Stimulated activated naive CD8-positive, alpha-beta T cell treated with anti-CD3 and anti-CD28 coated beads, Interleukin-15, Interleukin-2, amounts not matched to agents 100 ng/mL and 50 ng/mL, for 24 hours (primary cell): ENCODE measurements around the gene TAF11L13.
"Not testable (repeated sequence)": the region's sequence is repeated elsewhere in the genome, so short reads cannot be mapped to it uniquely, and the experiment has no call there.

ENCODE experiments used
- H3K27ac Mint-ChIP-seq: one replicate; pipeline ENCODE4 v1.8.0; 2021; ENCODE audit warnings: mild to moderate bottlenecking, mixed read lengths
- H3K27me3 Mint-ChIP-seq: one replicate; pipeline ENCODE4 v1.8.0; 2021; ENCODE audit warnings: mixed read lengths
- H3K36me3 Mint-ChIP-seq: one replicate; pipeline ENCODE4 v1.8.0; 2021; ENCODE audit warnings: low read depth, mixed read lengths
- H3K4me1 Mint-ChIP-seq: one replicate; pipeline ENCODE4 v1.8.0; 2021; ENCODE audit warnings: low read depth, mixed read lengths
- H3K4me3 Mint-ChIP-seq: one replicate; pipeline ENCODE4 v1.8.0; 2021; ENCODE audit warnings: mild to moderate bottlenecking, mixed read lengths
- H3K9me3 Mint-ChIP-seq: one replicate; pipeline ENCODE4 v1.8.0; 2021; ENCODE audit warnings: mixed read lengths

TAF11L13 gene

DNA sequence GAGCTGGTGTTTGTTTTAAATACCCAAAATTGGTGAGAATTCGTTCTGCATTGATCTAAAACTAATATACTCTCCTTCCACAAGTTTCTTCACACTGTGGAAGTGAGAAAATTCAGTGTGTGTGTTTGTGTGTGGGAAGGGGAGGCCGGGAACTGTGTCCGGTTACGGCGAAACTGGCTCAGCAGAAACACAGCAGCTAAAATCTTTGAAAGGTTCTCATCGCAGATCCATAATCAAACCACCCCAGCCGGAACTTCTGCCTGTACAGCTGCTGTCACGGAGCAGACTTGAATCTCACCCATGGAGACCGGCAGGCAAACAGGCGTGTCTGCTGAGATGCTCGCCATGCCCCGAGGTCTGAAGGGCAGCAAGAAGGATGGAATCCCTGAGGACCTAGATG, at the start of gene TAF11L13:
TAF11L13 (plus strand) TSS at position 301 of the 400 bp plus-strand sequence.
- H3K27me3 Mint-ChIP-seq, H3K4me3 Mint-ChIP-seq, H3K27ac Mint-ChIP-seq, H3K9me3 Mint-ChIP-seq, H3K36me3 Mint-ChIP-seq, H3K4me1 Mint-ChIP-seq: not testable (repeated sequence)

DNA sequence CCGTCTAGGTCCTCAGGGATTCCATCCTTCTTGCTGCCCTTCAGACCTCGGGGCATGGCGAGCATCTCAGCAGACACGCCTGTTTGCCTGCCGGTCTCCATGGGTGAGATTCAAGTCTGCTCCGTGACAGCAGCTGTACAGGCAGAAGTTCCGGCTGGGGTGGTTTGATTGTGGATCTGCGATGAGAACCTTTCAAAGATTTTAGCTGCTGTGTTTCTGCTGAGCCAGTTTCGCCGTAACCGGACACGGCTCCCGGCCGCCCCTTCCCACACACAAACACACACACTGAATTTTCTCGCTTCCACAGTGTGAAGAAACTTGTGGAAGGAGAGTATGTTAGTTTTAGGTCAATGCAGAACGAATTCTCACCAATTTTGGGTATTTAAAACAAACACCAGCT, 46.2 kb upstream of the TAF11L13 start, which contains the start of gene TAF11L7:
TAF11L7 (minus strand) TSS at position 101 of the 400 bp plus-strand sequence.
- not testable (repeated sequence) for H3K9me3 Mint-ChIP-seq, H3K4me3 Mint-ChIP-seq, H3K4me1 Mint-ChIP-seq, H3K27ac Mint-ChIP-seq, H3K36me3 Mint-ChIP-seq, H3K27me3 Mint-ChIP-seq

- not testable (repeated sequence) for H3K9me3 Mint-ChIP-seq, H3K27ac Mint-ChIP-seq, H3K4me3 Mint-ChIP-seq, H3K4me1 Mint-ChIP-seq, H3K27me3 Mint-ChIP-seq, H3K36me3 Mint-ChIP-seq
Observed at GRCh38 chr5:17590860-17591259, 41.0 kb upstream of the TAF11L13 start, which contains the start of gene TAF11L8. TAF11L8 (minus strand) TSS chr5:17590960.

- not testable (repeated sequence) for H3K36me3 Mint-ChIP-seq, H3K9me3 Mint-ChIP-seq, H3K4me3 Mint-ChIP-seq, H3K27ac Mint-ChIP-seq, H3K4me1 Mint-ChIP-seq, H3K27me3 Mint-ChIP-seq
Observed at GRCh38 chr5:17594255-17594654, 37.6 kb upstream of the TAF11L13 start, which contains the start of gene TAF11L9. TAF11L9 (minus strand) TSS chr5:17594394.

GRCh38 chr5:17597728-17598127, 34.2 kb upstream of the TAF11L13 start, which contains the start of gene TAF11L10:
TAF11L10 (minus strand) TSS chr5:17597828.
- H3K27me3 Mint-ChIP-seq, H3K36me3 Mint-ChIP-seq, H3K27ac Mint-ChIP-seq, H3K4me1 Mint-ChIP-seq, H3K9me3 Mint-ChIP-seq, H3K4me3 Mint-ChIP-seq: not testable (repeated sequence)

- H3K36me3 Mint-ChIP-seq = not testable (repeated sequence)
Observed at GRCh38 chr5:17603880-17604279, 28.0 kb upstream of the TAF11L13 start, which contains the start of gene TAF11L11. TAF11L11 (plus strand) TSS chr5:17604183.

GRCh38 chr5:17604951-17605350, 26.9 kb upstream of the TAF11L13 start:
- H3K4me3 Mint-ChIP-seq = no peak overlapping the region
- peaks cover 7% of the 10 kb centered on the region for H3K9me3 Mint-ChIP-seq
- no peak overlapping the region for H3K27ac Mint-ChIP-seq
- no peaks in the 10 kb centered on the region for H3K4me1 Mint-ChIP-seq
- no peaks in the 10 kb centered on the region for H3K27me3 Mint-ChIP-seq
- H3K36me3 Mint-ChIP-seq = no peaks in the 10 kb centered on the region

More at GRCh38 chr5:17603880-17604279, 28.0 kb upstream of the TAF11L13 start, which contains the start of gene TAF11L11:
- H3K27ac Mint-ChIP-seq, H3K27me3 Mint-ChIP-seq, H3K4me1 Mint-ChIP-seq, H3K4me3 Mint-ChIP-seq, H3K9me3 Mint-ChIP-seq: not testable (repeated sequence)

DNA sequence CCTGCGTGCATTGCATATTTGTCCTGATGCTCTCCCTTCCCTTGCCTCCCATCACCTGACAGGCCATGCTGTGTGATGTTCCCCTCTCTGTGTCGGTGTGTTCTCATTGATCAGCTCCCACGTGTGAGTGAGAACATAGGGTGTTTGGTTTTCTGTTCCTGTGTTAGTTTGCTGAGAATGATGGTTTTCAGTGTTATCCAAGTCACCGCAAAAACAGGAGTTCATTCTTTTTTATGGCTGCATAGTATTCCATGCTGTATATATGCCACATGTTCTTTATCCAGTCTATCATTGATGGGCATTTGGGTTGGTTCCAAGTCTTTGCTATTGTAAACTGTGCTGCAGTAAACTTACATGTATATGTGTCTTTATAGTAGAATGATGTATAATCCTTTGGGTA, 24.4 kb upstream of the TAF11L13 start:
- not testable (repeated sequence) for H3K4me3 Mint-ChIP-seq, H3K27me3 Mint-ChIP-seq, H3K36me3 Mint-ChIP-seq, H3K4me1 Mint-ChIP-seq, H3K27ac Mint-ChIP-seq, H3K9me3 Mint-ChIP-seq

GRCh38 chr5:17610092-17610491, 21.8 kb upstream of the TAF11L13 start, which contains the start of gene TAF11L12:
TAF11L12 (plus strand) TSS chr5:17610392.
- not testable (repeated sequence) for H3K27ac Mint-ChIP-seq, H3K4me1 Mint-ChIP-seq, H3K9me3 Mint-ChIP-seq, H3K27me3 Mint-ChIP-seq, H3K4me3 Mint-ChIP-seq, H3K36me3 Mint-ChIP-seq

GRCh38 chr5:17614872-17615605, 16.8 kb upstream of the TAF11L13 start:
- Mint-ChIP-seq H3K4me3 (no peak overlapping the region), H3K9me3 (peaks cover 18% of the 10 kb centered on the region), H3K27me3 (no peaks in the 10 kb centered on the region), H3K36me3 (no peaks in the 10 kb centered on the region), H3K4me1 (no peaks in the 10 kb centered on the region), H3K27ac (no peak overlapping the region)

GRCh38 chr5:17619354-17619753, 12.5 kb upstream of the TAF11L13 start:
- H3K4me3 Mint-ChIP-seq = no peak overlapping the region
- H3K4me1 Mint-ChIP-seq = no peaks in the 10 kb centered on the region
- peaks cover 20% of the 10 kb centered on the region for H3K9me3 Mint-ChIP-seq
- no peaks in the 10 kb centered on the region for H3K27me3 Mint-ChIP-seq
- H3K27ac Mint-ChIP-seq = no peak overlapping the region
- H3K36me3 Mint-ChIP-seq = no peaks in the 10 kb centered on the region

- Mint-ChIP-seq H3K27ac (no peak overlapping the region), H3K4me1 (no peaks in the 10 kb centered on the region), H3K4me3 (no peak overlapping the region), H3K36me3 (no peaks in the 10 kb centered on the region), H3K9me3 (peaks cover 18% of the 10 kb centered on the region), H3K27me3 (no peaks in the 10 kb centered on the region)
Observed at GRCh38 chr5:17620627-17621026, 11.3 kb upstream of the TAF11L13 start.

DNA sequence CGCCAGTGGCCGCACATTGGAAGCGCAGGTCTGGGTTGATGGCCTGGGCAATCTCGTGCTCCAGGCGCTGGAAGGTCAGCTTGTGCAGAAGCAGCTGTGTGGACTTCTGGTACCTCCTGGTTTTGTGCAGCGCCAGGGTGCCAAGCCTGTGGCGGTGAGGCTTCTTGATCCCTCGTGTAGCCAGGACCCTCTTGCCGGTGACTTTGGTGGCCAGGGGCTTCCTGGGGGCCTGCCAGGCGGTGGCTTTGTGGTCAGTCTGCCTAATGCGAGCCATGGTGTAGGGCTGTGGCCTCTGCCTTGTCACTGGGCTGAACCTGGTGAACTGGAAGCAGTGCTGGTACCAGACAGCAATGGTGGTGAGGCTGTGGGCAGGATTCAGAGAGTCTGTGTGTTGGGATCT, 6.2 kb upstream of the TAF11L13 start:
- no peaks in the 10 kb centered on the region for H3K4me1 Mint-ChIP-seq
- H3K27me3 Mint-ChIP-seq = no peaks in the 10 kb centered on the region

GRCh38 chr5:17634160-17634559, 2.3 kb downstream of the TAF11L13 start, which contains the start of gene TAF11L14:
TAF11L14 (plus strand) TSS chr5:17634460.
- Mint-ChIP-seq H3K4me1 (no peaks in the 10 kb centered on the region), H3K9me3 (peaks cover 8% of the 10 kb centered on the region), H3K27ac (no peak within 1 kb of the TSS), H3K36me3 (no peaks in the 10 kb centered on the region), H3K4me3 (no peak within 1 kb of the TSS), H3K27me3 (no peaks in the 10 kb centered on the region)

More for the DNA sequence above, 6.2 kb upstream of the TAF11L13 start:
- Mint-ChIP-seq H3K4me3 (no peak overlapping the region), H3K36me3 (no peaks in the 10 kb centered on the region), H3K9me3 (no peaks in the 10 kb centered on the region), H3K27ac (no peak overlapping the region)

DNA sequence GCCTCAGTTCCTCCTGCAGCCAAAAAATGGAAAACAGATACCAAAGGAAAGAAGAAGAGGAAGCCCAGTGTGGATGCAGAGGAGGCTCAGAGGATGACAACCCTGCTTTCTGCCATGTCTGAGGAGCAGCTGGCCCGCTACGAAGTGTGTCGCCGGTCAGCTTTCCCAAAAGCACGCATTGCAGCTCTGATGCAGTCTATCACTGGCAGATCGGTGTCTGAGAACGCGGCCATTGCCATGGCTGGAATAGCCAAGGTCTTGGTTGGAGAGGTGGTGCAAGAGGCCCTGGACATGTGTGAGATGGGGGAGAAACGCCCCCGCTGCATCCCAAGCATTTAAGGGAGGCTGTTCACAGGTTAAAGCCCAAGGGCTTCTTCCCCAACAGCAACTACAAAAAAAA, 17.3 kb downstream of the TAF11L13 start:
- not testable (repeated sequence) for H3K27ac Mint-ChIP-seq, H3K4me3 Mint-ChIP-seq, H3K4me1 Mint-ChIP-seq, H3K36me3 Mint-ChIP-seq, H3K27me3 Mint-ChIP-seq
- H3K9me3 Mint-ChIP-seq = peaks cover 11% of the 10 kb centered on the region
